HepG2 (cell line): ENCODE measurements around the gene ZBTB37. TPM values are rescaled to one million over a fixed set of nuclear protein-coding genes. Genes with fewer than 3 reads are reported as not detected.

Source experiments
- ESRRA ChIP-seq: sonication (generic); formaldehyde crosslinking; IDR thresholded peaks from 2 replicates; pipeline ENCODE4 v1.5.1; 2020; ENCODE audit warnings: mild to moderate bottlenecking, low read depth, missing genetic modification reagents
- HDAC2 ChIP-seq: sonication (generic); formaldehyde crosslinking; IDR thresholded peaks from 2 replicates; pipeline ENCODE4 v1.4.0; 2020; ENCODE audit warnings: missing genetic modification reagents
- HMG20A ChIP-seq: IDR thresholded peaks from 2 replicates; pipeline ENCODE4 v1.6.1; 2016; ENCODE audit warnings: borderline replicate concordance
- KLF12 ChIP-seq: sonication (generic); formaldehyde crosslinking; IDR thresholded peaks from 2 replicates; pipeline ENCODE4 v1.4.0; 2020; ENCODE audit warnings: missing genetic modification reagents, borderline replicate concordance
- LCORL ChIP-seq, 2 experiments: fragments of 450-650 bp in 1 of 2; sonication (generic) in 1 of 2; formaldehyde crosslinking in 1 of 2; IDR thresholded peaks; 2 replicates each; pipeline versions ENCODE4 v1.5.0 to v1.6.1; 2017 to 2020; ENCODE audit warnings: antibody characterized with exemption in 1 of 2, missing genetic modification reagents in 1 of 2
- MAZ ChIP-seq, 2 experiments: sonication (generic) in 1 of 2; formaldehyde crosslinking in 1 of 2; IDR thresholded peaks; 2 replicates each; pipeline versions ENCODE4 v1.5.0 to v1.6.1; 2012 to 2020; ENCODE audit warnings: low read depth in 2 of 2, mild to moderate bottlenecking in 2 of 2, borderline replicate concordance in 1 of 2, improper control_type of control experiment in 1 of 2, low read length in 1 of 2, missing genetic modification reagents in 1 of 2, moderate library complexity in 1 of 2
- NONO ChIP-seq, 2 experiments: fragments of 450-650 bp in 1 of 2; sonication (generic) in 1 of 2; formaldehyde crosslinking in 1 of 2; IDR thresholded peaks in 1 of 2; conservative IDR thresholded peaks in 1 of 2; 2 replicates each; pipeline versions ENCODE4 v1.6.1 to v1.8.0; 2017 to 2022; ENCODE audit warnings: mild to moderate bottlenecking in 1 of 2, missing genetic modification reagents in 1 of 2, moderate library complexity in 1 of 2
- NR2F2 ChIP-seq: IDR thresholded peaks from 2 replicates; pipeline ENCODE4 v1.6.1; 2012; ENCODE audit warnings: low read depth, inconsistent platforms, borderline replicate concordance
- RARA ChIP-seq: IDR thresholded peaks from 2 replicates; pipeline ENCODE4 v1.6.1; 2016; ENCODE audit warnings: missing genetic modification reagents, missing compliant biosample characterization
- RFXAP ChIP-seq: sonication (generic); formaldehyde crosslinking; IDR thresholded peaks from 2 replicates; pipeline ENCODE4 v1.4.0; 2020; ENCODE audit warnings: missing genetic modification reagents, borderline replicate concordance
- RXRB ChIP-seq: IDR thresholded peaks from 2 replicates; pipeline ENCODE4 v1.6.1; 2016; ENCODE audit warnings: borderline replicate concordance, missing genetic modification reagents, missing compliant biosample characterization
- TARDBP ChIP-seq: sonication (generic); formaldehyde crosslinking; IDR thresholded peaks from 2 replicates; pipeline ENCODE4 v1.8.0; 2022; ENCODE audit warnings: mild to moderate bottlenecking, missing genetic modification reagents
- TMF1 ChIP-seq: sonication (generic); formaldehyde crosslinking; IDR thresholded peaks from 2 replicates; pipeline ENCODE4 v1.8.1; 2022; ENCODE audit warnings: low read depth, missing genetic modification reagents
- ZFY ChIP-seq: sonication (generic); formaldehyde crosslinking; IDR thresholded peaks from 2 replicates; pipeline ENCODE4 v1.4.0; 2020; ENCODE audit warnings: missing genetic modification reagents
- ZMYM4 ChIP-seq: sonication (generic); formaldehyde crosslinking; IDR thresholded peaks from 2 replicates; pipeline ENCODE4 v1.8.1; 2023; ENCODE audit warnings: mild to moderate bottlenecking, missing genetic modification reagents
- ZNF441 ChIP-seq: sonication (generic); formaldehyde crosslinking; IDR thresholded peaks from 2 replicates; pipeline ENCODE4 v1.7.0; 2021; ENCODE audit warnings: missing genetic modification reagents, borderline replicate concordance
- polyA plus RNA-seq, 8 experiments: library from polyadenylated mRNA; depleted of rRNA in 3 of 8; stranded (reverse) in 7 of 8; unstranded in 1 of 8; fragments of >200 nt; fragmentation: Illumina TruSeq in 4 of 8; extraction: Trizol in 4 of 8; gene quantifications; 2 replicates each; pipeline versions ENCODE4 v1.2.1 to v1.2.3, GENCODE V29; 2011 to 2016; ENCODE audit warnings: low read depth in 4 of 8, missing spikeins in 1 of 8, mixed read lengths in 1 of 8; ENCODE audit not compliant: insufficient read depth in 1 of 8
- total RNA-seq, 5 experiments: library from RNA; depleted of rRNA; stranded (reverse); fragments of >200 nt; fragmentation: Illumina TruSeq; extraction: Trizol; gene quantifications; 2 replicates each; pipeline ENCODE4 v1.2.3, GENCODE V29; 2016; ENCODE audit warnings: low read depth in 1 of 5
- TF ChIP-seq, protein P1 (sequence below): sonication (generic); formaldehyde crosslinking; IDR thresholded peaks from 2 replicates; pipeline ENCODE4 v1.4.0; 2020; ENCODE audit warnings: mild to moderate bottlenecking, missing genetic modification reagents
- TF ChIP-seq, protein P2 (sequence below): IDR thresholded peaks from 2 replicates; pipeline ENCODE4 v1.6.1; 2012; ENCODE audit warnings: low read depth, low read length, improper control_type of control experiment
- TF ChIP-seq, protein P3 (sequence below): sonication (generic); formaldehyde crosslinking; conservative IDR thresholded peaks from 2 replicates; pipeline ENCODE4 v1.4.0; 2020; ENCODE audit warnings: mild to moderate bottlenecking, missing genetic modification reagents, moderate library complexity
- TF ChIP-seq, protein P4 (sequence below), 2 experiments: fragments of 450-650 bp in 1 of 2; sonication (generic) in 1 of 2; formaldehyde crosslinking; IDR thresholded peaks; 2 replicates each; pipeline versions ENCODE4 v1.5.0 to v1.8.0; 2020 to 2022; ENCODE audit warnings: mild to moderate bottlenecking in 1 of 2, missing genetic modification reagents in 1 of 2

Gene ZBTB37
- total and polyA plus RNA-seq, 2 of the 13 experiments (the other 11 are each of a cell fraction or from before 2014, with no cell fraction given): 2.6 to 7.7 TPM

DNA sequence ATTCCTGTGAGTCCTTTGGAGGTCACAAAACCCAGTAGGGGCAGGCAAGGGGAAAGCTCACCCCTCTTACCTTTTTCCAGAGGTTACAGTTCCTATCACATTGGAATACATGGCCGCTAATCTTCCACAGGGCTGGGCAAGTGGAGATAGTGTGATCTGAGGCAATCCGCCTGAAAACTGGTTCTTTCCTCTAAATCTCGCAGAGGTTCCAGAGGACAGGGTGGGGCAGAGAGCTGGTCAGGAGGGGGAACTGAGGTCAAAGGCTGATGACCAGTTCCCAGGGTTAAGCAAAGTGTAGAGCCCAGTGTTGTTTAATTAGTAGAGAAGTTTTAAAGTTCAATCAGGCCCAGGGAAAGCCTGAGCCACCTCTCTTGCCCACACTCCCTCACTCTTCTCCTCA, 49.0 kb downstream of the ZBTB37 start, which contains the start of gene SERPINC1 (continued):
- TF ChIP-seq, protein P1, sequence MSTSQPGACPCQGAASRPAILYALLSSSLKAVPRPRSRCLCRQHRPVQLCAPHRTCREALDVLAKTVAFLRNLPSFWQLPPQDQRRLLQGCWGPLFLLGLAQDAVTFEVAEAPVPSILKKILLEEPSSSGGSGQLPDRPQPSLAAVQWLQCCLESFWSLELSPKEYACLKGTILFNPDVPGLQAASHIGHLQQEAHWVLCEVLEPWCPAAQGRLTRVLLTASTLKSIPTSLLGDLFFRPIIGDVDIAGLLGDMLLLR: no peak
- peak; percentile 26; the same call in 1 of the 2 replicates for TF ChIP-seq ZFY (CRISPR knock-in tag)
- peak; percentile 51; the same call in 1 of the 2 replicates for TF ChIP-seq TARDBP (CRISPR knock-in tag)
- peak; percentile 85 for TF ChIP-seq ZMYM4 (CRISPR knock-in tag)
- no peak for TF ChIP-seq LCORL (IDR thresholded peaks at IDR 0.05)
- TF ChIP-seq LCORL (CRISPR knock-in tag; IDR thresholded peaks at IDR 0.05): peak; percentile 70
- 0 out of 2 replicates have a peak, but pooled peaks have one; percentile 18 for TF ChIP-seq HDAC2 (CRISPR knock-in tag)
- TF ChIP-seq, protein P2, sequence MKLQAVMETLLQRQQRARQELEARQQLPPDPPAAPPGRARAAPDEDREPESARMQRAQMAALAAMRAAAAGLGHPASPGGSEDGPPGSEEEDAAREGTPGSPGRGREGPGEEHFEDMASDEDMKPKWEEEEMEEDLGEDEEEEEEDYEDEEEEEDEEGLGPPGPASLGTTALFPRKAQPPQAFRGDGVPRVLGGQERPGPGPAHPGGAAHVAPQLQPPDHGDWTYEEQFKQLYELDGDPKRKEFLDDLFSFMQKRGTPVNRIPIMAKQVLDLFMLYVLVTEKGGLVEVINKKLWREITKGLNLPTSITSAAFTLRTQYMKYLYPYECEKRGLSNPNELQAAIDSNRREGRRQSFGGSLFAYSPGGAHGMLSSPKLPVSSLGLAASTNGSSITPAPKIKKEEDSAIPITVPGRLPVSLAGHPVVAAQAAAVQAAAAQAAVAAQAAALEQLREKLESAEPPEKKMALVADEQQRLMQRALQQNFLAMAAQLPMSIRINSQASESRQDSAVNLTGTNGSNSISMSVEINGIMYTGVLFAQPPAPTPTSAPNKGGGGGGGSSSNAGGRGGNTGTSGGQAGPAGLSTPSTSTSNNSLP: peak; percentile 62; the same call in 1 of the 2 replicates
- peak; percentile 65 for TF ChIP-seq RARA (CRISPR knock-in tag)
- 0 out of 2 replicates have a peak, but pooled peaks have one; percentile 51 for TF ChIP-seq TMF1 (CRISPR knock-in tag)
- TF ChIP-seq KLF12 (CRISPR knock-in tag): 0 out of 2 replicates have a peak, but pooled peaks have one; percentile 25
- TF ChIP-seq NR2F2: peak; percentile 76; the same call in 1 of the 2 replicates
- TF ChIP-seq RXRB (CRISPR knock-in tag): peak; percentile 79
- 0 out of 2 replicates have a peak, but pooled peaks have one; percentile 19 for TF ChIP-seq HMG20A (CRISPR knock-in tag)
- TF ChIP-seq, protein P3, sequence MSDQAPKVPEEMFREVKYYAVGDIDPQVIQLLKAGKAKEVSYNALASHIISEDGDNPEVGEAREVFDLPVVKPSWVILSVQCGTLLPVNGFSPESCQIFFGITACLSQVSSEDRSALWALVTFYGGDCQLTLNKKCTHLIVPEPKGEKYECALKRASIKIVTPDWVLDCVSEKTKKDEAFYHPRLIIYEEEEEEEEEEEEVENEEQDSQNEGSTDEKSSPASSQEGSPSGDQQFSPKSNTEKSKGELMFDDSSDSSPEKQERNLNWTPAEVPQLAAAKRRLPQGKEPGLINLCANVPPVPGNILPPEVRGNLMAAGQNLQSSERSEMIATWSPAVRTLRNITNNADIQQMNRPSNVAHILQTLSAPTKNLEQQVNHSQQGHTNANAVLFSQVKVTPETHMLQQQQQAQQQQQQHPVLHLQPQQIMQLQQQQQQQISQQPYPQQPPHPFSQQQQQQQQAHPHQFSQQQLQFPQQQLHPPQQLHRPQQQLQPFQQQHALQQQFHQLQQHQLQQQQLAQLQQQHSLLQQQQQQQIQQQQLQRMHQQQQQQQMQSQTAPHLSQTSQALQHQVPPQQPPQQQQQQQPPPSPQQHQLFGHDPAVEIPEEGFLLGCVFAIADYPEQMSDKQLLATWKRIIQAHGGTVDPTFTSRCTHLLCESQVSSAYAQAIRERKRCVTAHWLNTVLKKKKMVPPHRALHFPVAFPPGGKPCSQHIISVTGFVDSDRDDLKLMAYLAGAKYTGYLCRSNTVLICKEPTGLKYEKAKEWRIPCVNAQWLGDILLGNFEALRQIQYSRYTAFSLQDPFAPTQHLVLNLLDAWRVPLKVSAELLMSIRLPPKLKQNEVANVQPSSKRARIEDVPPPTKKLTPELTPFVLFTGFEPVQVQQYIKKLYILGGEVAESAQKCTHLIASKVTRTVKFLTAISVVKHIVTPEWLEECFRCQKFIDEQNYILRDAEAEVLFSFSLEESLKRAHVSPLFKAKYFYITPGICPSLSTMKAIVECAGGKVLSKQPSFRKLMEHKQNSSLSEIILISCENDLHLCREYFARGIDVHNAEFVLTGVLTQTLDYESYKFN: peak; percentile 80
- no peak for TF ChIP-seq NONO (IDR thresholded peaks at IDR 0.05)
- TF ChIP-seq NONO (CRISPR knock-in tag; conservative IDR thresholded peaks at IDR 0.05): 0 out of 2 replicates have a peak, but pooled peaks have one; percentile 51
- TF ChIP-seq ZNF441: 0 out of 2 replicates have a peak, but pooled peaks have one; percentile 58
- TF ChIP-seq, protein P4, sequence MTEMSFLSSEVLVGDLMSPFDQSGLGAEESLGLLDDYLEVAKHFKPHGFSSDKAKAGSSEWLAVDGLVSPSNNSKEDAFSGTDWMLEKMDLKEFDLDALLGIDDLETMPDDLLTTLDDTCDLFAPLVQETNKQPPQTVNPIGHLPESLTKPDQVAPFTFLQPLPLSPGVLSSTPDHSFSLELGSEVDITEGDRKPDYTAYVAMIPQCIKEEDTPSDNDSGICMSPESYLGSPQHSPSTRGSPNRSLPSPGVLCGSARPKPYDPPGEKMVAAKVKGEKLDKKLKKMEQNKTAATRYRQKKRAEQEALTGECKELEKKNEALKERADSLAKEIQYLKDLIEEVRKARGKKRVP (CRISPR knock-in tag; IDR thresholded peaks at IDR 0.05): peak in 1 of 2 experiments; percentile 71; a peak in 1 of 4 replicates
- peak; percentile 41; the same call in 1 of the 2 replicates for TF ChIP-seq RFXAP (CRISPR knock-in tag)
- peak; percentile 56 for TF ChIP-seq ESRRA (CRISPR knock-in tag)
- peak; percentile 26; the same call in 1 of the 2 replicates for TF ChIP-seq MAZ (IDR thresholded peaks at IDR 0.05; ENCODE audit: borderline replicate concordance, low read depth, low read length)
- peak; percentile 51; the same call in 1 of the 2 replicates for TF ChIP-seq MAZ (CRISPR knock-in tag; IDR thresholded peaks at IDR 0.05; ENCODE audit: low read depth)
